Neural crest cell (in vitro differentiated cells): ENCODE measurements around the gene SRPK2. TPM values are rescaled to one million over a fixed set of nuclear protein-coding genes. Genes with fewer than 3 reads are reported as not detected.
"Not testable (repeated sequence)": the region's sequence is repeated elsewhere in the genome, so short reads cannot be mapped to it uniquely, and the experiment has no call there.

Experiments used
- DNase-seq: peaks from one replicate; pipeline ENCODE4 v3.0.0; 2021; ENCODE audit warnings: low read depth, mixed read lengths, low spot score
- H3K27ac Mint-ChIP-seq: one replicate; pipeline ENCODE4 v1.8.0; 2021; ENCODE audit warnings: mild to moderate bottlenecking, mixed read lengths; ENCODE audit not compliant: unreplicated experiment
- H3K27me3 Mint-ChIP-seq: 2 replicates; pipeline ENCODE4 v1.8.0; 2021; ENCODE audit warnings: low read depth, mild to moderate bottlenecking, mixed read lengths
- H3K36me3 Mint-ChIP-seq: 2 replicates; pipeline ENCODE4 v1.8.0; 2021; ENCODE audit warnings: low read depth, mild to moderate bottlenecking, mixed read lengths
- H3K4me1 Mint-ChIP-seq: 2 replicates; pipeline ENCODE4 v1.8.0; 2021; ENCODE audit warnings: mixed read lengths
- H3K4me3 Mint-ChIP-seq: one replicate; pipeline ENCODE4 v1.8.0; 2021; ENCODE audit warnings: mild to moderate bottlenecking, mixed read lengths
- H3K9me3 Mint-ChIP-seq: 2 replicates; pipeline ENCODE4 v1.8.0; 2021; ENCODE audit warnings: mixed read lengths
- total RNA-seq: library from RNA; stranded (reverse); gene quantifications from 2 replicates; pipeline ENCODE4 v1.2.1, GENCODE V29; 2021
- TF ChIP-seq, protein P1 (sequence below): fragments of 200-600 bp; sonication (generic); conservative IDR thresholded peaks from 2 replicates; pipeline ENCODE4 v1.5.0; 2021; ENCODE audit warnings: antibody characterized with exemption, mild to moderate bottlenecking

Gene SRPK2
- total RNA-seq, 1 donor from 2014 or later = 44.6 TPM

DNA sequence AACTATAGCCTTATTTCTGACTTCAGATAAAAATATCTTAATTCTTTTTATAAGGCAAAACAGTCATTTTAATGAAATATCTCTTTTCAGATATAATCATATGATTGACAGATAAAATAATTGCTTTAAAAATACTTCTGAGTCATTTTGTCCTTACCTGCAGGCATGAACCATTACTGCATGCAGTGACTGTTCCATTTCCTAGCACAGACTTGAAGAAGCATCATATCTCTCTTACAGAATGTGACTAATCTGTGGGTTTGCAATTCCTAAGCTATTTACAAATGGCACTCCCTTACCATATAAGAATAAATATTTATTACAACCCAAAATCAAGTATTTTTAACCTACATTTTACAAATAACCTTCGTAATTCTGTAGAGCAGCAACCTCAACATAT lies 120.7 kb downstream of the SRPK2 start:
- Mint-ChIP-seq H3K4me3 (no peak overlapping the region), H3K36me3 (no peaks in the 10 kb centered on the region), H3K4me1 (peaks cover 16% of the 10 kb centered on the region), H3K27ac (no peak overlapping the region), H3K9me3 (no peaks in the 10 kb centered on the region), H3K27me3 (no peaks in the 10 kb centered on the region)
- no peak for DNase-seq
- TF ChIP-seq, protein P1, sequence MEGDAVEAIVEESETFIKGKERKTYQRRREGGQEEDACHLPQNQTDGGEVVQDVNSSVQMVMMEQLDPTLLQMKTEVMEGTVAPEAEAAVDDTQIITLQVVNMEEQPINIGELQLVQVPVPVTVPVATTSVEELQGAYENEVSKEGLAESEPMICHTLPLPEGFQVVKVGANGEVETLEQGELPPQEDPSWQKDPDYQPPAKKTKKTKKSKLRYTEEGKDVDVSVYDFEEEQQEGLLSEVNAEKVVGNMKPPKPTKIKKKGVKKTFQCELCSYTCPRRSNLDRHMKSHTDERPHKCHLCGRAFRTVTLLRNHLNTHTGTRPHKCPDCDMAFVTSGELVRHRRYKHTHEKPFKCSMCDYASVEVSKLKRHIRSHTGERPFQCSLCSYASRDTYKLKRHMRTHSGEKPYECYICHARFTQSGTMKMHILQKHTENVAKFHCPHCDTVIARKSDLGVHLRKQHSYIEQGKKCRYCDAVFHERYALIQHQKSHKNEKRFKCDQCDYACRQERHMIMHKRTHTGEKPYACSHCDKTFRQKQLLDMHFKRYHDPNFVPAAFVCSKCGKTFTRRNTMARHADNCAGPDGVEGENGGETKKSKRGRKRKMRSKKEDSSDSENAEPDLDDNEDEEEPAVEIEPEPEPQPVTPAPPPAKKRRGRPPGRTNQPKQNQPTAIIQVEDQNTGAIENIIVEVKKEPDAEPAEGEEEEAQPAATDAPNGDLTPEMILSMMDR = no peak

DNA sequence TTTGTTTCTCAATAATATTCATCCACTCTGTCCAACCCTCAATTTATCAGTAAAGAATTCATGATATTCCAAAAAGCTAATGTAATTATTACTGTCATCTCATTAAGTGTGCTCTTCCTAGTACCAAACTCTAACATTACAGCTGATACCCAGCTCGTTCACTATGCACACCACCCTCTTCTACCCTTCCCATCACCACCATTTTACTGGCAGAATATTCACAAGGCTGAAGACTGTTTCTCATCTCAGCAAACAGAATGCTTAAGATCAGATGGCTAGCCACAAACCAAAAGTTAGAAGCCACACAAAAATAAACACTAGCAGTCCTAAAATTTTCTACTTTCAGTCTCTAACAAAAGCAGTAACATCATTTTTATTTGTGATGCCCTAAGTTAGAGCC lies 121.5 kb downstream of the SRPK2 start:
- Mint-ChIP-seq H3K36me3 (no peaks in the 10 kb centered on the region), H3K4me3 (no peak overlapping the region), H3K9me3 (no peaks in the 10 kb centered on the region), H3K27me3 (no peaks in the 10 kb centered on the region), H3K4me1 (peaks cover 16% of the 10 kb centered on the region), H3K27ac (no peak overlapping the region)
- DNase-seq = no peak
- TF ChIP-seq, protein P1 = no peak

DNA sequence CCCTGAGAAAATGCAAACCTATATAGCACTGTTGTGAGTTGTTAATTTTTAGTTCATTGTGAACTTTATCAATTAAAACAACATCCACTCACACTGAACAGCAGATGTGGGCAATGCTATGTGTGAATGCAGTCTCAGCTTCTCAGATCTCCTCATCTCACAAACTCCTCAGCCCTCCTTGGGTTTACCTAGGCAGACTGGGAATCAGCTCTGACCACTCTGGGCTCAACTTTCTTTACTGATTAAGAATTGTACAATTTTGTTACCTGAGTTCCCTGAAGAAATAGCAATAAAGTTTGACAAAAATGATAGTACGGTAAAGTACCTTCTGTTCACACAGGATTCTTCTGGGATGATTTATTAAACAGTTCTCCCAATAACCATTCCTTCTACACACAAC lies 124.0 kb downstream of the SRPK2 start:
- Mint-ChIP-seq H3K4me1 (peaks cover 22% of the 10 kb centered on the region), H3K4me3 (no peak overlapping the region)

DNA sequence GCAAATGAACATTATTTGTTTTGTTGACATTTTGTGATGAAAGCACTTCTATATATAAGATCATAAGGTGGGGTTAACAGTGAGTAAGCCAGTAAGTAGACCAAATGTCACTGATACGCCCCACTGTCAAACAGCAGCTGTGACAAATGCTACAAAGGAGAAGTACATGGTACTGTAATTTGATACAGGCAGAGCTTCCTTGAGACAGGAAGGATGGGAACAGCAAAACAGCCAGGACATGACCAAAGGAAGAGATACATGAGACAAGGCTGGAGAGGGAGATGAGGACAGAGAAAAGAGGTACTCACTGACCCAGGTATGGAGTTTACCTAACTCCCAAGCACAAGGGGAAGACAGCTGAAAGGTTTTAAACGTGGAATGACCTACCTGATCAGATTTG lies 127.0 kb downstream of the SRPK2 start:
- H3K4me3 Mint-ChIP-seq = no peak overlapping the region
- no peaks in the 10 kb centered on the region for H3K9me3 Mint-ChIP-seq
- no peak overlapping the region for H3K27ac Mint-ChIP-seq
- peaks cover 15% of the 10 kb centered on the region for H3K4me1 Mint-ChIP-seq
- DNase-seq = no peak
- TF ChIP-seq, protein P1 = no peak
- H3K27me3 Mint-ChIP-seq = no peaks in the 10 kb centered on the region
- peaks cover 18% of the 10 kb centered on the region for H3K36me3 Mint-ChIP-seq

More for the DNA sequence above, 124.0 kb downstream of the SRPK2 start:
- Mint-ChIP-seq H3K27ac (no peak overlapping the region), H3K9me3 (no peaks in the 10 kb centered on the region), H3K27me3 (no peaks in the 10 kb centered on the region), H3K36me3 (peaks cover 9% of the 10 kb centered on the region)
- TF ChIP-seq, protein P1 = no peak
- no peak for DNase-seq

DNA sequence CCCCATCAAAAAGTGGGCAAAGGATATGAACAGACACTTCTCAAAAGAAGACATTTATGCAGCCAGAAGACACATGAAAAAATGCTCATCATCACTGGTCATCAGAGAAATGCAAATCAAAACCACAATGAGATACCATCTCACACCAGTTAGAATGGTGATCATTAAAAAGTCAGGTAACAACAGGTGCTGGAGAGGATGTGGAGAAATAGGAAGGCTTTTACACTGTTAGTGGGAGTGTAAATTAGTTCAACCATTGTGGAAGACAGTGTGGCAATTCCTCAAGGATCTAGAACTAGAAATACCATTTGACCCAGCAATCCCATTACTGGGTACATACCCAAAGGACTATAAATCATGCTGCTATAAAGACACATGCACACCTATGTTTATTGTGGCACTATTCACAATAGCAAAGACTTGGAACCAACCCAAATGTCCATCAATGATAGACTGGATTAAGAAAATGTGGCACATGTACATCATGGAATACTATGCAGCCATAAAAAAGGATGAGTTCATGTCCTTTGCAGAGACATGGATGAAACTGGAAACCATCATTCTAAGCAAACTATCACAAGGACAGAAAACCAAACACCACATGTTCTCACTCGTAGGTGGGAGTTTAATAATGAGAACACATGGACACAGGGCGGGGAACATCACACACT lies 128.4 kb downstream of the SRPK2 start:
- peaks cover 16% of the 10 kb centered on the region for H3K4me1 Mint-ChIP-seq
- DNase-seq, H3K27ac Mint-ChIP-seq, H3K9me3 Mint-ChIP-seq, H3K4me3 Mint-ChIP-seq, H3K27me3 Mint-ChIP-seq: not testable (repeated sequence)
- H3K36me3 Mint-ChIP-seq = peaks cover 18% of the 10 kb centered on the region

DNA sequence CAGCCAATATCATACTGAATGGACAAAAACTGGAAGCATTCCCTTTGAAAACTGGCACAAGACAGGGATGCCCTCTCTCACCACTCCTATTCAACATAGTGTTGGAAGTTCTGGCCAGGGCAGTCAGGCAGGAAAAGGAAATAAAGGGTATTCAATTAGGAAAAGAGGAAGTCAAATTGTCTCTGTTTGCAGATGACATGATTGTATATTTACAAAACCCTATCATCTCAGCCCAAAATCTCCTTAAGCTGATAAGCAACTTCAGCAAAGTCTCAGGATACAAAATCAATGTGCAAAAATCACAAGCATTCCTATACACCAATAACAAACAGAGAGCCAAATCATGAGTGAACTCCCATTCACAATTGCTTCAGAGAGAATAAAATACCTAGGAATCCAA lies 129.8 kb downstream of the SRPK2 start:
- not testable (repeated sequence) for H3K9me3 Mint-ChIP-seq, H3K27me3 Mint-ChIP-seq, DNase-seq, H3K4me3 Mint-ChIP-seq, H3K27ac Mint-ChIP-seq
- Mint-ChIP-seq H3K4me1 (peaks cover 16% of the 10 kb centered on the region), H3K36me3 (peaks cover 18% of the 10 kb centered on the region)
